Measurements from ENCODE around the gene CCT3.

- TF ChIP-seq CTCF (IDR thresholded peaks at IDR 0.05) = no peak
- no peak for TF ChIP-seq POLR2A (IDR thresholded peaks at IDR 0.05)
- no peak for TF ChIP-seq POLR2AphosphoS5 (IDR thresholded peaks at IDR 0.05; ENCODE audit: insufficient read depth in 1 of 2, low read depth in 1 of 2)
These were observed 52.0 kb downstream of the CCT3 start for GRCh38 chr1:156286061-156286460.

Data from vagina (tissue), 2 donors.